Measurements from ENCODE around the gene PGAM1. TPM values are rescaled to one million over a fixed set of nuclear protein-coding genes. Genes with fewer than 3 reads are reported as not detected.
"Not testable (repeated sequence)": the region's sequence is repeated elsewhere in the genome, so short reads cannot be mapped to it uniquely, and the experiment has no call there.

The PGAM1 gene
- total RNA-seq, 1 experiment from 2014 or later = 846 TPM

DNA sequence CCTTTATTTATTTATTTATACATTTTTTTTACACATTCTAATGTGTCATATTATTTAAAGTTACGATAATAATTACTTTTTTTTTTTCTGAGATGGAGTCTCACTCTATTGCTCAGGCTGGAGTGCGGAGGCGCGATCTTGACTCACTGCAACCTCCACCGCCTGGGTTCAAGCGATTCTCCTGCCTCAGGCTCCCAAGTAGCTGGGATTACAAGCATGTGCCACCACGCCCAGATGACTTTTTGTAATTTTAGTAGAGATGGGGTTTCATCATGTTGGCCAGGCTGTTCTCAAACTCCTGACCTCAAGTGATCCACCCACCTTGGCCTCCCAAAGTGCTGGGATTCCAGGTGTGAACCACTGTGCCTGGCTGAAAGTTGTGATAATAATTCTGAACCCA lies 19.5 kb upstream of the PGAM1 start:
- in situ Hi-C loops (cut with HindIII; ENCODE audit: low sequenced_read_pairs); DNase-seq (ENCODE audit: low spot score): not testable (repeated sequence)

DNA sequence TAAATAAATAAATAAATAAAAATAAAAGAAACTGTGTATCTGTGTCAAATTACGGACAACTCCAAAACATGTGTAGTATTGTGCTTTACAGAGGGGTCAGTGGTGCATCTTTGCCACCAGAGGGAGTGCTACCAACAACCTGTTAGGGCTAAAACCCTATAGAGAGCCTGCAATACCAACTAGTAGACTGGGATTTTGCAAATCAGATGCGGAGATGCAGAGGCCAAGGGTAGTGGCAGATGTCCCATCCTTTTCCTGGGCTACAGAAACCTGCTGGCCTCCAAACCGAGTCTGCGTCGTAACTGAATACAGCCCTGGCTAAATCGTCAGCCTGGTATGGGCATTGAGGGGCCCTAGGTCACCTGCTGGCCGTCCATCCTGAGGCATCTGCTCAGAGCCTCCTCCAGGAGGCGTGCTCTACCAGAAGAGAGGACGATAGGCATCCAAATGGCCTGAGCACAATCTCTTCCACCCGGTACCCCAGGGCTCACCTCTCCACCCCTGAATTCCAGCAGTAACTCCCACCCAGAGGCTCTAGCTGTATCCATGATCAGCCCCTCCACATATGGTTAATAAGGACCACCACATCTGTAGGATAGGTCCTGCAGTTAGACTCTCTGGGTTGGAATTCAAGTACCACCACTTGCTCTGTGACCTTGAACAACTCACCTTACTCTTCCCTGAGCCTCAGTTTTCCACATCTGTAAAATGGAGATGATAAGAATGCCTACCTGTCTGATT lies 18.6 kb upstream of the PGAM1 start:
- DNase-seq (ENCODE audit: low spot score) = peak; percentile 85
- in situ Hi-C loops (cut with HindIII; ENCODE audit: low sequenced_read_pairs) = no loop called here

DNA sequence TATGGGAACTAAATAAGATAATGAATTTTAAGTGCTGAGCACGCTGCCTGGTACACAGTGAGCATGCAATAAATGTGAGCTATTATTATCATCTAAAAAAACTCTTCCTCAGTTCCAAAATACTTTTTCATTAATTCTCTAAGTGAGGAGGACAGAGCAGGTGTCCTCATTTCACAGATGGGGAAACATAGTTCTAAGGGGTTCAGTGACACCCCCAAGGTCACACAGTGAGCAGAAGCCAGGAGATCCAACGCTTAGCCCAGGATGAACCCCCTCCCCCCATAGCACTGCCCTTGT lies 18.1 kb upstream of the PGAM1 start:
- in situ Hi-C loops (cut with HindIII; ENCODE audit: low sequenced_read_pairs) = no loop called here
- DNase-seq (ENCODE audit: low spot score) = no peak

GRCh38 chr10:97408496-97408992 lies 17.4 kb upstream of the PGAM1 start:
- DNase-seq (ENCODE audit: low spot score) = no peak
- in situ Hi-C loops (cut with HindIII; ENCODE audit: low sequenced_read_pairs) = no loop called here

DNA sequence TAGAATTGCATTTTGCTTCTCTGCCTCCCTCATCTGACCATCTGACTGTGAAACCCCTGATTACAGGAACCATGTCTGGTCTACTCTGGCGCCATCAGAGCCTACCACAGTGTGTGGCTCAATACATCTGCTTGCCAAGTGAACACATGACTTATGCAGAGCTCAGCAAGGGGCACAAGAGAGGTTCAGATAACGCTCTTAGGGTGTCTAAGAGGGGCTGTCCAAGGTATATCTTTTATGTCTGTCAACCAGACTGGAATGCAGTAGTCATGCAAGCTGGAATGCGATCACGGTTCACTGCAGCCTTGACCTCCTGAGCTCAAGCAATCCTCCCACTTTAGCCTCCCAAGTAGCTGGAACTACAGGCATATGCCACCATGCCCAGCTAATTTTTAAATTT lies 14.6 kb upstream of the PGAM1 start:
- in situ Hi-C loops (cut with HindIII; ENCODE audit: low sequenced_read_pairs) = no loop called here
- DNase-seq (ENCODE audit: low spot score) = no peak

- DNase-seq (ENCODE audit: low spot score) = no peak
- in situ Hi-C loops (cut with HindIII; ENCODE audit: low sequenced_read_pairs) = no loop called here
Measured at GRCh38 chr10:97412891-97413304, 13.1 kb upstream of the PGAM1 start.

DNA sequence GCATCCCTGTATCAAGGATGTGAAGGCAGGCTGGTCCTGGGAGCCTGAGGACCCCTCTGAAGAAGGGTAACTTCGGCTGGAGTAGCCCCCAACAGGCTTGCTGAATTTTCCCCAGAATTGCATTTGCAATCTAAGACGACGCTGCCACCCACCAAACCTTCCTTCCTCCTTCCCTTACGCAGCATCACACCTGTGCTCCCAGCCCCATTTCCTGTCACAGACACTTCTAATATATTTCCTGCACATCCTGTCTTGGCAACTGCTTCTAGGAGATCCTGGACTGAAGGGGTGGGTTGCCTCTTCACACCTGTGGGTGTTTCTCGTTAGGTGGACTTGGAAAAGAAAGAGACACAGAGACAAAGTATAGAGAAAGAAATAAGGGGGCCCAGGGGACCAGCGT lies 9.4 kb upstream of the PGAM1 start:
- in situ Hi-C loops (cut with HindIII; ENCODE audit: low sequenced_read_pairs) = no loop called here
- DNase-seq (ENCODE audit: low spot score) = no peak

- DNase-seq (ENCODE audit: low spot score); in situ Hi-C loops (cut with HindIII; ENCODE audit: low sequenced_read_pairs): not testable (repeated sequence)
Measured at GRCh38 chr10:97423757-97424098, 2.3 kb upstream of the PGAM1 start.

DNA sequence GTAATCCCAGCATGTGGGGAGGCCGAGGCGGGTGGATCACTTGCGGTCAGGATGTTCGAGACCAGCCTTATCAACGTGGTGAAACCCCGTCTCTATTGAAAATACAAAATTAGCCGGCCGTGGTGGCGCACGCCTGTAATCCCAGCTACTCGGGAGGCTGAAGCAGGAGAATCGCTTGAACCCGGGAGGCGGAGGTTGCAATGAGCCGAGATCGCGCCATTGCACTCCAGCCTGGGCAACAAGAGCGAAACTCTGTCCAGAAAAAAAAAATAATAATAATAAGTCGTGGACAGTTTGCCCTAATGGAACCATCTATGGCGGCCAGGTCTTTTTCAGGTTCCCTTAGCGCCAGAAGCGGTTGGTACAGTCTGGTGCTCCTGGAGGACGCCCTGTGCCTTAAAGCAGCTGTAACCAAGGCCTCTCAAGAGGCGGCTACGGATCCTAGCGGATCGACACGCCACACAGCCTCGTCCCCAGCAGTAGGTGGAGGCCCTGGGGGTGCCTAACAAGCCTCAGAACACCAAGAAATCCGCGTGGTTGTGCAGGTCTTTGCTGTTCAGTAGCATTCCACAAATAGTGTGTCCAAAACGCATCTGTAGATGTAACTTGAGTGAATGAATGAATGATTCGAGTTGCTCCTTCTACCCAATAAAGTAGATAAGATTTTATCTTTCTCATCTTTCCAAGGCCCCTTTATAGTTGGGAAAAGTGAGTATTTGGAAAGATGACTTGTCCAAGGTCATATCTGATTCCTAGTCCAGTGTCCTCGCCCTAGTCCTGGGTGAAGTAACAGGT lies 982 bp downstream of the PGAM1 start:
- DNase-seq (ENCODE audit: low spot score) = peak; percentile 23
- in situ Hi-C loops (cut with HindIII; ENCODE audit: low sequenced_read_pairs) = no loop called here

DNA sequence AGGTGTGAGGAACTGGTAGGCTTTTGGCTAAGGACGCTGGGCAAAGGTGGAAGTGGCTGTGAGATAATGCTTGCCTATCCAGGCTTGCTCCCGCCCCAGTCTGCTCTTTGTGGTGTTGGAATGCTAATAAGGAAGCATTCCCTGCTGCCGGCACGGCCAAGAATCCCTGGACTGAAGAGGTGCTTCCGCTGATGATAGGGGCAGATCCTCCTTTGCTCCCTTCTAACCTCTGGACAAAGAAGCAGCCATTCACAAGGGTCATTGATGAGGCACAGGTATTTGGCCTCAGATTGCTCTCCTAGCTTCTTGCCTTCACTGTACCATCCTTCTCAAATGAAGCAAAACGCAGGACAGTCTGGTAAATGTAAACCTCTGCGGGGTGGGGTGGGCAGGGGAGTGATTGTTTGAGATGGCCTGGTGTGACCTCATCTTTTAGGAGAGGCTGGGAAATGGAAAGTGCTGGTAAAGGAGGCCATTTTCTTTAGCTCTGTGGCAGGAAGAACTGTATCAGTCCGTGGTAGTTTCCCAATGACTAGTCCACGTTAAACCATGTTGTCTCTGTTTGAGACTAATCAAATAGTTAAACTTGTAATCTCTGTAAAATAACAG lies 1.7 kb downstream of the PGAM1 start:
- DNase-seq (ENCODE audit: low spot score) = peak; percentile 19
- in situ Hi-C loops (cut with HindIII; ENCODE audit: low sequenced_read_pairs) = no loop called here

GRCh38 chr10:97428572-97428981 lies 2.6 kb downstream of the PGAM1 start:
- no peak for DNase-seq (ENCODE audit: low spot score)
- in situ Hi-C loops (cut with HindIII; ENCODE audit: low sequenced_read_pairs) = no loop called here

DNA sequence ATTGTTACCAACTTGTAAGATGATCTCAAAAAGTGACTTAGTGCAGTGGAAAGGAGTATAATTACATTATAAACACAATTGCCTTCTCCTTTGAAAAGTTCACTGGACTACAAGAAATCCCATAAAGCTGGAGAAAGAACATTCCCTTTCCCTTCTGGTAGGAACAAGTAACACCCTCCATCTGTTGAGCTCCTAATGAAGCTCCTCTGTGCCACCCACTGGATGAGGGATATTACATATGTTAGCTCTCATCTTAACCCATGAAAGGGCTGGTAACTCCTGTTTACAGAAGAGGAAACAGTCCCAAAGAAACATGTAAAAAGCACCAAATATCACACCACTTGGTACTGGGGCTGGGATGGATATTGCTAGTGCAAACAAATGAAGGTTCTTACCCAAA lies 8.1 kb downstream of the PGAM1 start:
- in situ Hi-C loops (cut with HindIII; ENCODE audit: low sequenced_read_pairs) = no loop called here
- DNase-seq (ENCODE audit: low spot score) = no peak

DNA sequence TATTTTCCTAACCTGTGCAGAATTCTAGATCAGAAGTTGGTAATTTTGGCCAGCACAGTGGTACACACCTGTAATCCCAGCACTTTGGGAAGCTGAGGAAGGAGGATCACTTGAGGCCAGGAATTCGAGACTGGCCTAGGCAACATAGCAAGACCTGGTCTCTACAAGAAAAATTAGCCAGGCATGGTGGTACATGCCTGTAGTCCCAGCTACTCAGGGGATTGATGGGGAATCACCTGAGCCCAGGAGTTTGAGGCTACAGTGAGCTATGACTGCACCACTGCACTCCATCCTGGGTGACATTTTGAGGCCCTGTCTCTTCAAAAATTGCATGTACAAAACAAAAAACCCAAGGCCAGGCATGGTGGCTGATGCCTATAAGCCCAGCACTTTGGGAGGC lies 8.6 kb downstream of the PGAM1 start:
- in situ Hi-C loops (cut with HindIII; ENCODE audit: low sequenced_read_pairs) = no loop called here
- no peak for DNase-seq (ENCODE audit: low spot score)

- no peak for DNase-seq (ENCODE audit: low spot score)
- in situ Hi-C loops (cut with HindIII; ENCODE audit: low sequenced_read_pairs) = no loop called here
Measured at GRCh38 chr10:97435211-97435610, 9.2 kb downstream of the PGAM1 start.

DNA sequence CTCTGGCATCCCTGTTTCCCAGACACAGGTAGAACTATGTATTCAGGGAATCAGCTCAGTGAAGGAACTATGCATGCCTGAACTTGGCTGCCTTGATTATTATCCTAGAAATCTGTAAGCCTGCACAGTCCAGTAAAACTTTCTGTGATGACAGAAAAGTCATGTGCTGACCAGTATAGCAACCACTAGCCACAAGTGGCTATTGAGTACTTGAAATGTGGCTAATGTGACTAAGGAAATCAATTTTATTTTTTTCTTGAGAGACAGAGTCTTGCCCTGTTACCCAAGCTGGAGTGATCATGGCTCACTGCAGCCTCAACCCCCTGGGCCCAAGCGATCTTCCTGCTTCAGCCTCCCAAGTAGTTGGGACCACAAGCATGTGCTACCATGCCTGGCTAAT lies 16.3 kb downstream of the PGAM1 start:
- in situ Hi-C loops (cut with HindIII; ENCODE audit: low sequenced_read_pairs) = no loop called here

DNA sequence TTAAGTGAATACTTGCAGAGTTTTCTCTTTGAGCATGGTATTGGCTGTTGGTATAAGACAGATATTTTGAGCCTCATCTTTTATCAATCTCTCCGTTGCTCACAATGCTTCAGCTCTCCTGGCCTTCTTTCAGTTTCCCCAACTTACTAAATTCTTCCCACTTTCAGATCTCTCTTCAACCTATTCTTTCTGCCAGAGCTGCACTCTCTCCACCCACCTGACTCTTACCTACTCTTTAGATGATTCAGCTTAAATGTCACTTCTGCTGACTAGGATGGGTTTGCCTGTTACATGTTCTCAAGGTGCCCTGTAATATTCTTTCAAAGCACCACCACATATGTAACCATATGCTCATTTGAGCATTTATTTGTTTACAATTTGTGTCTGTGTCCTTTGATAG lies 18.2 kb downstream of the PGAM1 start:
- DNase-seq (ENCODE audit: low spot score) = no peak
- in situ Hi-C loops (cut with HindIII; ENCODE audit: low sequenced_read_pairs) = no loop called here

More for the DNA sequence above, 16.3 kb downstream of the PGAM1 start:
- no peak for DNase-seq (ENCODE audit: low spot score)

- DNase-seq (ENCODE audit: low spot score) = no peak
- in situ Hi-C loops (cut with HindIII; ENCODE audit: low sequenced_read_pairs) = no loop called here
Measured at GRCh38 chr10:97445357-97445721, 19.3 kb downstream of the PGAM1 start.

DNA sequence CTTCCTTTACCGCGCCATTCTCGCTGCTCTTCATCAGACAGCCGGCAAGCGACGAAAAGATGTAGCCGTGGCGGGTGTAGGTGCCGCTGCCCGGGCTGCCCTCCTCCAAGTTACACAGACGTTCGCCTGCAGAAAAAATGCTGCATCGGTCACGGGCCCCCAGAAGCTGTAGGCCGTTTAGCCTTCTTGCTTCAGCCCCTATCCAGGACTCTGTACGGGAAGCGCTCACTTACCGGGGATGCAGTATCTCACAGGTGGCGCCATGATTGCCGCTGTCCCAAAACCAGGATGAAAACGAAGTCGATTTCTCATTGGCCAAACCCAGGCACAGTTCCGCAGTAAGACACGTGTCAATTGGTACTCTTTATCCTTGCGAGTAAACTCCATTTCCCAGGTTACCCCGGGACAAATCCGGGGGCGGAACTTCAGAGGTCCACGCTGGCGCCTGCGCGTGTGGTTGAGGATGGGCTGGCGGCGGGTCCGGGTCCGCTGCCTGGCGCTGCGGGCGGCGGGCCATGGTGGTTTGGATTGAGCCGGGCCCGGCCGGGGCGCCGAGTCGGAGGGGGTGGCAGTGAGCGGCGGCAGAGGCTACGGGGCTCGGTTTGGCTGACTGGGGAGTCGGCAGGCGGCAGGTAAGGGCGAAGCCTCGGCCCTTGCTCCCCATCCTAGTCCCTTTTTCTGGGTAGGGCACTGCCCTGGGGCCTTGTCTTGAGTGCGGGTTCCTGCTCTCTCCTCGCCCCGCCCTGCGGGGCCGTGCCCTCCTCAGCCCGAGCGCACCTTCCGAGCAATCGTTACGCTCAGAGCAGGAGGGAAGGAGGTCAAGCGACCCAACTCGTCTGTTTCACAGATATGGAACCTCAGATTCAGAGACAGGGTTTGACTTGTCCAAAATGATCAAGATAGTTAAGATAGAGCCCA lies 20.0 kb downstream of the PGAM1 start, which contains the start of the genes EXOSC1 and ZDHHC16:
TSS of gene EXOSC1 (minus strand) at position 285 of the 918 bp plus-strand sequence. CDS start at position 264, 21 bp downstream.
TSS of gene ZDHHC16 (plus strand) at position 454 of the 918 bp plus-strand sequence. CDS start 5,501 bp downstream, outside the sequence.
- DNase-seq (ENCODE audit: low spot score) = peak; percentile 98
- in situ Hi-C loops (cut with HindIII; ENCODE audit: low sequenced_read_pairs) = no loop called here

DNA sequence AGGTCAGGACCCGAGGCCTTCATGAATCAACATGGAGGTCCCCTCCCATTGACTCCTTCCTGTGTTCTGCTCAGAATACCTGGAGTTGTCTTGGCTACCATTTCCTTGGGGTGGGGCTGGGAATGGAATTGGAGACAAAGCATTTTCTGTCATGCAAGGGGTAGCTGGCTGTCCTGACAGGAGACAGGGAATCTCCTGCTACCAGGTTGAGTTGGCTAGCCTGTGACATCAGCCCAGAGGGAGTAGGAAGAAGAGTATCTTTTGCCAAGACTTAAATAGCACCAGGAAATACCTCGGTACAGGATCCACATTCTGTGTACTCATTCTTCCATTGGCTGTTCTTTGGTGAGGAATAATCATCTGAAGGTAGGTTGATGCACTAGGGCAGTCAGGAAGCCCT lies 24.8 kb downstream of the PGAM1 start:
- in situ Hi-C loops (cut with HindIII; ENCODE audit: low sequenced_read_pairs) = no loop called here

More for the DNA sequence above, 24.8 kb downstream of the PGAM1 start:
- DNase-seq (ENCODE audit: low spot score) = no peak
